Measurements from ENCODE around the gene ATL2. TPM values are rescaled to one million over a fixed set of nuclear protein-coding genes. Genes with fewer than 3 reads are reported as not detected.
"Not testable (repeated sequence)": the region's sequence is repeated elsewhere in the genome, so short reads cannot be mapped to it uniquely, and the experiment has no call there.

ATL2 gene
- total RNA-seq, 1 experiment from 2014 or later, result 119 TPM

DNA sequence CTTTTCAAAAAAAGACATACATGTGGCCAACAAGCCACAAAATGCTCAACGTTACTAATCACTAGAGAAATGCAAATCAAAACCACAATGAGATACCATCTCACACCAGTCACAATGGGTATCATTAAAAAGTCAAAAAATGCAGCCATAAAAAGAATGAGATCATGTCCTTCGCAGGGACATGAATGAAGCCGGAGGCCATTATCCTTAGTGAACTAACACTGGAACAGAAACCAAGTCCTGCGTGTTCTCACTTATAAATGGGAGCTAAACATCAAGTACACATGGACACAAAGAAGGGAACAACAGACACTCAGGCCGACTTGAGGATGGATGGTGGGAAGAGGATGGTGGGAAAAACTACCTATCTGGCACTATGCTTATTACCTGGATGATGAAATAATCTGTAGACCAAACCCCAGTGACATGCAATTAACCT is 17.8 kb upstream of the ATL2 start:
- DNase-seq (ENCODE audit: low spot score), result no peak
- in situ Hi-C loops (cut with HindIII; ENCODE audit: low sequenced_read_pairs), result no loop called here

- in situ Hi-C loops (cut with HindIII; ENCODE audit: low sequenced_read_pairs), result no loop called here
- DNase-seq (ENCODE audit: low spot score), result no peak
Observed at GRCh38 chr2:38394041-38394440, 17.0 kb upstream of the ATL2 start.

GRCh38 chr2:38390947-38391346 is 13.9 kb upstream of the ATL2 start:
- in situ Hi-C loops (cut with HindIII; ENCODE audit: low sequenced_read_pairs), result no loop called here
- DNase-seq (ENCODE audit: low spot score), result no peak

- in situ Hi-C loops (cut with HindIII; ENCODE audit: low sequenced_read_pairs), result no loop called here
- DNase-seq (ENCODE audit: low spot score), result no peak
Observed at GRCh38 chr2:38387887-38388286, 10.8 kb upstream of the ATL2 start.

- in situ Hi-C loops (cut with HindIII; ENCODE audit: low sequenced_read_pairs), result no loop called here
Observed at GRCh38 chr2:38386821-38387220, 9.7 kb upstream of the ATL2 start.

DNA sequence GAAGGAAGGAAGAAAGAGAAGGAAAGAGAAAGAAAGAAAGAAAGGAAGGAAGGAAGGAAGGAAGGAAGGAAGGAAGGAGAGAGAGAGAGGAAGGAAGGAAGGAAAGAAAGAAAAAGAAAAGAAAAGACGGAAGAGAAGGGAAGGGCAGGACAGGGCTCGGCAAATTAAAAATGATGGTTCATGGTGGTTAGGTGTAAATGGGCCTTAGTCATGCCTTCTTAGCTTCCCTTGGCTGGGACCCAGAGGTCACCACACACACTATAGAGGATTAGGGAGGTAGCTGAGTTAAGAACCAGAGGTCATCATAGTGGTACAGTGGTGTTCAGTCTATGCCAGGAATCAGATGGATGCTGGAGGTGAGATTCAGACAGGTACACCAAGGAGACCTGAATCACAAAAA is 9.3 kb upstream of the ATL2 start:
- in situ Hi-C loops (cut with HindIII; ENCODE audit: low sequenced_read_pairs), result no loop called here
- DNase-seq (ENCODE audit: low spot score), result no peak

More at GRCh38 chr2:38386821-38387220, 9.7 kb upstream of the ATL2 start:
- no peak for DNase-seq (ENCODE audit: low spot score)

GRCh38 chr2:38384338-38384737 is 7.3 kb upstream of the ATL2 start:
- no peak for DNase-seq (ENCODE audit: low spot score)
- in situ Hi-C loops (cut with HindIII; ENCODE audit: low sequenced_read_pairs), result no loop called here

GRCh38 chr2:38383741-38384140 is 6.7 kb upstream of the ATL2 start:
- in situ Hi-C loops (cut with HindIII; ENCODE audit: low sequenced_read_pairs); DNase-seq (ENCODE audit: low spot score): not testable (repeated sequence)

GRCh38 chr2:38381381-38382143 is 4.5 kb upstream of the ATL2 start:
- in situ Hi-C loops (cut with HindIII; ENCODE audit: low sequenced_read_pairs), result no loop called here
- no peak for DNase-seq (ENCODE audit: low spot score)

DNA sequence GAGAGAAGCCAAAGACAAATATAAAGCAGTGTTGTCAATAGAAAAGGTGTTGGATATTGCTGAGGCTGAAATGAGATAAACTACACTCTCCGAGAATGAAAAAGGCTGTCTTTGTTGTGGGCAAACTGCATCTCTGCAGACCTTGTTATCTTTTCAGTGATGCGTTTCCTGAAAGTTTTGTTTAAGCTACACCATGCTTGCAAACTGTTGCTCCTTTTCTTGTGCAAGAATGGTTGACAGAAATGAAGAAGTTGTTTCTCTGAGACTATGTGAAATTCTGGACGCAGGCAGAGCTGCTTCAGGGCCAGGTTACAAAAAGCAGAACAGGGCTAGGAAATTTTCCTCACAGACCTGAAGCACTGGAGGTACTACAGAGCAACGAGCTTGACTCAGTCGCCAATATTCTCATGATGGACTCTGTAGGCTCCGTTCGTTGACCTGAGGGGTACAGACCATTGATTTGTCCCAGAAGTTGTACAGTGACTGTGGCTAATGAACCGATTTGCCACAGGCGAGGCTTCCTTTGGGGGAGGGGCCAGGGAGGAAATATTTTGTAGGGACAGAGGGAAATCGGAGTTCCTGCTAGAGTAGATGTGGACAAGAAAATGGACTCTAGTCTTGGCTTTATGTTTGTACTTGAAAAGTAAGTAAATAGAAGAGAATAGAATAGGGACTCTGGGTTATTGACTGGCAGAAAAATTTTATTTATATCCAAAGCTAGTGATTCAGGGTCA is 3.5 kb upstream of the ATL2 start:
- in situ Hi-C loops (cut with HindIII; ENCODE audit: low sequenced_read_pairs), result no loop called here
- no peak for DNase-seq (ENCODE audit: low spot score)

DNA sequence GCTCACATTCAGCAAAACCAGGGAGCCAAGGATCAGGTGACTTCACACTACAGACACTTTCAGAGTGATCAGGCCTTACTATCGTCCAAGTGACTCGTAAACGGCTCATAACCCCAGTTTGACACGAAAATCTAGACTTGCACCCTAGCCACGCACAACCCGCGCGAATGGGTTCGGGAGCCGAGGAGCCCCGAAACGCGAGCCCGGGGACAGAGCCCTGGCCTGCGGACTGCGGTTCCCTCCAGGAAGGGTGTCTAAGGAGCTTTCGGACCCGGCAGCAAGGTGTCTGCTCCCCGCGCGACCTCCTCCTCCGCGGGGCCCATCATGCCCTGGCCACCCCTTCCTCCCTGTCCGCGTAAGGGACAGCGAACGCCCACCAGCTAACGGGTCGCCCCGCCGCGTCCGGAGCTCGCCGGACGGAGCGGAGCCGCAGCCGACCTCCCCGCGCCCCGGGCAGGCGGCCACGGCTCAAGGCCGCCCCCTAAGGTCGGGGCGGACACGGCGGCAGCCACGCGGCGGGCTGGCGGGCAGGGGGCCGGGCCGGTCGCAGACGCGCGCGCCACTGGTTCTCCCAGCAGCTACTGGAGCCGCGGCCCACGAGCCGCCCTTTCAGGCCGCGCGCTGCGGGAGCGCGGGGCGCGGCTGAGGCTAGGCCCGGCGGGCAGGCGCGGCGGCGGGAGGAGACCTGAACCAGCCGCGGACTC is 575 bp downstream of the ATL2 start:
- in situ Hi-C loops (cut with HindIII; ENCODE audit: low sequenced_read_pairs), result no loop called here

DNA sequence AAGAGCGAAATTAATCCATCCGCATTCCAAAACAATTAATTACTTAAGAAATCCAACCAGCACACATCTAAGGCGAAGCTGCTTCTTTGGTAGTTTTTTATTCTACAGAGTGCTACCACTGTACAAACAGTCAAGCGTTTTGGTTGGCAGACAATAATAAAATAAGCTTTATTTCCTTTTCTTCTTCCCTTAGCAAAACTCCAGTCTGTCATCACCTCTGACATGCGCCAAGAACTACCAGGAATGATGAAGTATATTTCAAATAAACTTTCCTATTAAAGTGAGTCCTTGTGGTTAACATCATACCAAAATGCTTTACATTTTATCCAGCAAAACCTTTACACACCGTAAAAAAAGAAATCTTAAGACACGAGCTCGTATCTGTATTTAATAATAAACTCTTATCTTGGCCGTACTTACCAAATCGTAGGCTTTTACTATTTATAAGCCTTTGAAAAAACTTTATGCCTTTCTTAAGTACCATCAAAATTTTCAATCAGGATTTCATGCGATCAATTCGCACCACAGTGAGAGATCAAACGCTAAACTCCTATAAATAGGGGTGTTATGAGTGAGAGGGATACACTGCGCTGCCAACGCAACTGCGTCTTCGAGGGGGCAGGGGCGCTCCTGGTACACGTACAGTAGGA is 1.3 kb downstream of the ATL2 start:
- in situ Hi-C loops (cut with HindIII; ENCODE audit: low sequenced_read_pairs), result no loop called here
- DNase-seq (ENCODE audit: low spot score), result no peak

More for the DNA sequence above, 575 bp downstream of the ATL2 start:
- peak; percentile 57 for DNase-seq (ENCODE audit: low spot score)

- DNase-seq (ENCODE audit: low spot score), result no peak
- in situ Hi-C loops (cut with HindIII; ENCODE audit: low sequenced_read_pairs), result no loop called here
Observed at GRCh38 chr2:38374984-38375383, 2.1 kb downstream of the ATL2 start.

GRCh38 chr2:38371235-38371634 is 5.8 kb downstream of the ATL2 start:
- no peak for DNase-seq (ENCODE audit: low spot score)
- in situ Hi-C loops (cut with HindIII; ENCODE audit: low sequenced_read_pairs), result no loop called here

- in situ Hi-C loops (cut with HindIII; ENCODE audit: low sequenced_read_pairs), result no loop called here
Observed at GRCh38 chr2:38370664-38371063, 6.4 kb downstream of the ATL2 start.

GRCh38 chr2:38362232-38362631 is 14.8 kb downstream of the ATL2 start:
- in situ Hi-C loops (cut with HindIII; ENCODE audit: low sequenced_read_pairs), result no loop called here
- no peak for DNase-seq (ENCODE audit: low spot score)

More at GRCh38 chr2:38370664-38371063, 6.4 kb downstream of the ATL2 start:
- no peak for DNase-seq (ENCODE audit: low spot score)

- DNase-seq (ENCODE audit: low spot score), result no peak
- in situ Hi-C loops (cut with HindIII; ENCODE audit: low sequenced_read_pairs), result no loop called here
Observed at GRCh38 chr2:38360177-38360576, 16.9 kb downstream of the ATL2 start.

GRCh38 chr2:38353402-38353801 is 23.7 kb downstream of the ATL2 start:
- in situ Hi-C loops (cut with HindIII; ENCODE audit: low sequenced_read_pairs), result no loop called here
- no peak for DNase-seq (ENCODE audit: low spot score)

DNA sequence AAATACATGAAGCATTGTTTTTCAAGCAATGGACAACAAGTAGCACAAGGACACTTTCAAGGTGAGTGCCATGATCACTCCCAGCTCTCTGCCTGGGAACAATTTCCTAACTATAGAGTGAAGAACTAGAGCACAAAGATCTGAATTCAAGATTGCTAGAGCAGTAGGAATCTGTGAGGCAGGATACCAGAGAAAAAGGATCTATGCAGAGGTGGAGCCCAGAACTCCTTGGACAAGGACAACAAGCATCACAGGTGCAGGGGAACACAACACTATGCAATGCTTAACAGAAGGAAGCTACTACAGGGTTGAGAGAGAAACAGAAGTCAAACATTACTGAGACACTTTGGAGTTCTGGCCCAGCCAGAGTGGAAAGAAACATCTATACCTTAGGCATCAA is 24.7 kb downstream of the ATL2 start:
- in situ Hi-C loops (cut with HindIII; ENCODE audit: low sequenced_read_pairs), result no loop called here
- no peak for DNase-seq (ENCODE audit: low spot score)
